HG03342 (cell line): ENCODE results near the gene BCAN.

Experiments used
- ATAC-seq: cut with Tn5 transposase; IDR thresholded peaks from one replicate; pipeline ENCODE4 v1.9.1; 2021; ENCODE audit warnings: mild to moderate bottlenecking, moderate library complexity; ENCODE audit not compliant: unreplicated experiment

BCAN gene

DNA sequence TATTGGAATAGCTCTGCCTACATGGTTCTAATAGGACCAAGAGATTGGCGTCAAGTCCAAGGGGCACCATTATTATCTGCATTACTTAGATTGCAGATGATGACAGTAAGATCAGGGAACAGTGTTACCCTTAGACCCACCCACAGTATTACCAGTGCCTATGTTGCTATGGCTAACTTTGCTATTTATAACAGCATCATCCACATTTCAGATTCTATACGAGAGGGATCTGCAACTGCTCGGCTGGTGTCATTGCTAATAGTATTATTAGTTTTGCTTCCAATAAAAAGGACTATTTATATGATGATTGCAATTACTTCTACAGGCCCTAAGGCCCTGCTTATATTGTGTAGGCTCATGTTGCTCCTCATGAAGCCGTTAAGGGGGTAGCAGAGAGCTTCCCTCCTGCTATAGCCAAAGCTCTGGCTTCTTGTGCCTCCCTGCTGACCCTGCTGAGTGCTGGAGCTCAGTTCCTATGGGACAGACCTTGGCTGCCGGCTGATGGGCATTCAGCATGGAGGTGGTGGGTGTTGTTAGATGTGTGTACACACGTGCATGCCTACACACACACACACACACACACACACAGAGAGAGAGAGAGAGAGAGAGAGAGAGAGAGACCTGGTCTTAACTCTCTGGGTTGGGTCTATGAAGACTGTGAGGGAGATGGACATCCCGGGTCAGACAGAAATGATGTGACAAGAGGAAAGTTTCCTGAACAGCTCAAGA, 1.3 kb downstream of the BCAN start:
- ATAC-seq, result no peak

DNA sequence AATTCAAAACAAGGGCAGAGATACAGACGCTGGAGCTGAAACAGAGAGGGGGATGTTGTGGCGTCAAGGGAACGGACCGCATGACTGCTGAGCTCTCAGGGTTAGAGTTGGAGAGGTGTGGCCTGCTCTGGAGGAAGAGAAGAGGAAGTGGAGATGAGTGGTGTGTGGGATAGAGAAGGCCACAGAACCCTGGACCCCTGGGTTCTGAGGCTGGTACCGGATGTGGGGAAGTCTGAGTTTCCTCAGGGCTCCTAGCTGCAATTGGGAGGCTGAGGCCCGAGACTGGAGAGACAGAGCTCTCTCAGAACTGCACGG, 1.8 kb downstream of the BCAN start:
- ATAC-seq, result no peak

DNA sequence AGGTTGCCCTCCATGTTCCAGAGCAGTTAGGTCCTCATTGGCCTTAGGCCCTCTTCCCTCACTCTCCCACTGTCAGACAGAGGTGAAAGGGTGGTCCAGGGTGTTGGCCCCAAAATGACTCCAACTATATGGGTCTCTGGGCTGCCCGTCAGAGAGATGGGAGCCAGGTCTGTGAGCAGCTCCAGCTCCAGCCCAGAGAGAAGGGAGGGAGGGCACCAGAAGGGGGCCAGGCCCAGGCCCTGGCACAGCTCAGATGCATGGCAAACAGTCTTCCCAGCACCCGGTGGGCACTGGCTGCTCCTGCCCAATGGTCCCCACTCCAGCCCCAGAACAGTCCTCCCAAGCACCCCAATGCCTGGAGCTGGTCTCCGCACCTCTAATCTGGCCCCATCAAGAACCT, 2.2 kb downstream of the BCAN start:
- ATAC-seq, result no peak

DNA sequence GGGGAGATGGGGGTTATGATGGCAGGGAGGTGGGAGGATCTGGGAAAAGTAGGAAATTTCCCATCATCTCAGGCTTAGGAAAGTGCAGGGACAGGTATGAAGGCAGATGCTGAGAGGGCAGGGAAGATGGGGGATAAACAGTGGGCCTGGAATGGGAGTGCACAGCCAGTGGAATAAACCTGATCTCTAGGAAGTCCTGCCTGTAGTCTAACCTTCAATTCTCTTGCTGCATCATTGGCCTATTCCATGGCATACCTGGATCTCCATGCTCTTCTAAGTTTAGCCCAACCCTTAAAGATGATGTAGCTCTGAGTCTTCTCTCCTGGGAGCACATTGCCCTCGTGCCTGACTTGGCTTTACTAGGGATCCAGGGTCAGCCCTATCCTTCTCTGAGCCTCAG, 2.7 kb downstream of the BCAN start:
- no peak for ATAC-seq

DNA sequence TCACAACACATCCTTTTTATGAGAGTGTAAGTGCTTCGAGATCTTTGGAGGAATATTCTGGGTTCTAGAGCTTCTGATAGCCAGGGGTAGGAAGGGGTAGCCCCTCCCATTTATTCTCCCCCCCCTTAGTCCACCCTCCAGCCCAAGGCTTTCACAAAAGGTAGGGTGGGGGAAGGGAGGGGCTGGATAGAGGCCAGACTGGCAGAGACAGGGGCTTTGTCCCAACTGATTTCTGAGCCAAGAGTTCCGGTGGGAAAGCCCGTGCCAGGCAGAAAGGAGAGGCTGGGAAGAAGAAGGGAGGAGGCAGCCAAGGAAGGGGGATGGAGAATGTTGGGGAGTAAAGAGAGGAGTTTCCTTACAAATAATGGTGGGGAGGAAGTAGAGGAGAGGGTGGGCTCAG, 3.1 kb downstream of the BCAN start:
- ATAC-seq, result no peak

- no peak for ATAC-seq
Observed at GRCh38 chr1:156645666-156646065, 3.7 kb downstream of the BCAN start.

- ATAC-seq, result no peak
Observed at GRCh38 chr1:156646738-156647211, 4.9 kb downstream of the BCAN start.

DNA sequence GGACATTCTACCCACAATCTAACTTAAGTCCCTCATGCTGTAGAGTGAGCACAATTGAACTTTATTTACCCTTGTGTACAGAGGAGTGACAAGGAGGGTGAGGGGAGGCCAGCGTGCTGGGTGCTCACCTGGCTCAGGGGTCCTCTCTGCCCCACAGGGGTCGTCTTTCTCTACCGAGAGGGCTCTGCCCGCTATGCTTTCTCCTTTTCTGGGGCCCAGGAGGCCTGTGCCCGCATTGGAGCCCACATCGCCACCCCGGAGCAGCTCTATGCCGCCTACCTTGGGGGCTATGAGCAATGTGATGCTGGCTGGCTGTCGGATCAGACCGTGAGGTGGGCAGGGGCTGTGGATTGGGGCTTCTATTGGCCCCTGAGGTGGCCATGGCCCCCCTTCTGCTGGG, 5.4 kb downstream of the BCAN start:
- no peak for ATAC-seq

DNA sequence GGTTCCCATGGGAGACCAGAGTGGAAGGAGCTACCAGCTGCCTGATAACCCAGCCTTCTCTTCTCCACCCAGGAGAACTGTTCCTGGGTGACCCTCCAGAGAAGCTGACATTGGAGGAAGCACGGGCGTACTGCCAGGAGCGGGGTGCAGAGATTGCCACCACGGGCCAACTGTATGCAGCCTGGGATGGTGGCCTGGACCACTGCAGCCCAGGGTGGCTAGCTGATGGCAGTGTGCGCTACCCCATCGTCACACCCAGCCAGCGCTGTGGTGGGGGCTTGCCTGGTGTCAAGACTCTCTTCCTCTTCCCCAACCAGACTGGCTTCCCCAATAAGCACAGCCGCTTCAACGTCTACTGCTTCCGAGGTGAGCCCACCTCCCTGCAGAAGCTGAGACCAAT, 6.6 kb downstream of the BCAN start:
- no peak for ATAC-seq

DNA sequence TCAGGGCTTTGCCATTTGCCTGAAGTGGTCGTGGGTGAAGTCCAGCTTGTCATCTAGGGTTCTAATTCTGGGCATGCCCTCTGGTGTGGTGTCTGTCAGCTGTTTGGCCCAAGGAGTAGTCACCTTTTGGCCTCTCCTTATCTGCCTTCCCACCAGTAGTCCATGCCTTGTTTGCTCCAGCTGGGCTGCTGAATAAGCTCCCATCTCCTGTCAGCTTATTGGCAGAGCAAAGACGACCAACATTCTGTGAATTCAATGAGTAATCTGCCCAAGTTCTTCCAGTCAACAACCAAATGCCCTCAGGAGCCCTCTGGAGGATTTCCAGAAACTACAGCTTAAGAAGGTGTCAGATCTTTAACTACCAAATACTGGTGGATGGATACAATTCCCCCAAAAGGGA, 7.0 kb downstream of the BCAN start:
- no peak for ATAC-seq

DNA sequence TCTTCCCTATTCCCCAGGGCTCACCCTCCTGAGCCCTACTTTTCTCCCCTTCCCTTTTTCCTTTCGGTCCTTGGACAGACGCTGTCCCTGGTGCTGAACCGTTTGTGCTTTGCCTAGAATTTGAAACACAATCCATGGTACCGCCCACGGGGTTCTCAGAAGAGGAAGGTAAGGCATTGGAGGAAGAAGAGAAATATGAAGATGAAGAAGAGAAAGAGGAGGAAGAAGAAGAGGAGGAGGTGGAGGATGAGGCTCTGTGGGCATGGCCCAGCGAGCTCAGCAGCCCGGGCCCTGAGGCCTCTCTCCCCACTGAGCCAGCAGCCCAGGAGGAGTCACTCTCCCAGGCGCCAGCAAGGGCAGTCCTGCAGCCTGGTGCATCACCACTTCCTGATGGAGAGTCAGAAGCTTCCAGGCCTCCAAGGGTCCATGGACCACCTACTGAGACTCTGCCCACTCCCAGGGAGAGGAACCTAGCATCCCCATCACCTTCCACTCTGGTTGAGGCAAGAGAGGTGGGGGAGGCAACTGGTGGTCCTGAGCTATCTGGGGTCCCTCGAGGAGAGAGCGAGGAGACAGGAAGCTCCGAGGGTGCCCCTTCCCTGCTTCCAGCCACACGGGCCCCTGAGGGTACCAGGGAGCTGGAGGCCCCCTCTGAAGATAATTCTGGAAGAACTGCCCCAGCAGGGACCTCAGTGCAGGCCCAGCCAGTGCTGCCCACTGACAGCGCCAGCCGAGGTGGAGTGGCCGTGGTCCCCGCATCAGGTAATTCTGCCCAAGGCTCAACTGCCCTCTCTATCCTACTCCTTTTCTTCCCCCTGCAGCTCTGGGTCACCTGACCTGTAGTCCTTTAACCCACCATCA, 10.4 kb downstream of the BCAN start:
- no peak for ATAC-seq

GRCh38 chr1:156652992-156653355, 11.1 kb downstream of the BCAN start:
- no peak for ATAC-seq

GRCh38 chr1:156654700-156655099, 12.8 kb downstream of the BCAN start:
- no peak for ATAC-seq

GRCh38 chr1:156655151-156655903, 13.4 kb downstream of the BCAN start:
- no peak for ATAC-seq

DNA sequence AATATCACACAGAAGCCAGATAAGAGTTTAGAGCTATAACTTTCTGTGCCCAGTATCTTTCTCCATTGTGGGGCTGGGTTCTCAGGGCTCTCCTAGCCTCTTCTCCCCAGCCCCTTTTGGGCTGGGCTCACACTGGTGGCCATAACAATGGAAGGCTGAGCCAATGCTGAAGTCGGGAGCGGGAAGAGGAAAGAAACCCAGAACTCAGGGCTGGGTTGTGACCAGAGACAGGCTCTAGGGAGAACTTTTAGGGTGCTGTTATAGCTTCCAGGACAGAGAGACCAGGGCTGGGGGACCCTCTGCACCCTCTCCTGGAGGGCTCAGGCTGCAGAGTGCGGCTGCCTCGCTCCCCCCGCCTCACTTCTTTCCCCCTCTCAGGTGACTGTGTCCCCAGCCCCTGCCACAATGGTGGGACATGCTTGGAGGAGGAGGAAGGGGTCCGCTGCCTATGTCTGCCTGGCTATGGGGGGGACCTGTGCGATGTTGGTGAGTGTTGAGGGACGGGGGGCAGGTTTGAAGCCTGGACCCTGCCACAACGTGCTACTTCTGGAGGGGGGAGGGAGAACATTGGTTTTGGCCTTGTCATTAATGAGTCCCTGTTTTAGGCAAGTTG, 14.1 kb downstream of the BCAN start:
- no peak for ATAC-seq

DNA sequence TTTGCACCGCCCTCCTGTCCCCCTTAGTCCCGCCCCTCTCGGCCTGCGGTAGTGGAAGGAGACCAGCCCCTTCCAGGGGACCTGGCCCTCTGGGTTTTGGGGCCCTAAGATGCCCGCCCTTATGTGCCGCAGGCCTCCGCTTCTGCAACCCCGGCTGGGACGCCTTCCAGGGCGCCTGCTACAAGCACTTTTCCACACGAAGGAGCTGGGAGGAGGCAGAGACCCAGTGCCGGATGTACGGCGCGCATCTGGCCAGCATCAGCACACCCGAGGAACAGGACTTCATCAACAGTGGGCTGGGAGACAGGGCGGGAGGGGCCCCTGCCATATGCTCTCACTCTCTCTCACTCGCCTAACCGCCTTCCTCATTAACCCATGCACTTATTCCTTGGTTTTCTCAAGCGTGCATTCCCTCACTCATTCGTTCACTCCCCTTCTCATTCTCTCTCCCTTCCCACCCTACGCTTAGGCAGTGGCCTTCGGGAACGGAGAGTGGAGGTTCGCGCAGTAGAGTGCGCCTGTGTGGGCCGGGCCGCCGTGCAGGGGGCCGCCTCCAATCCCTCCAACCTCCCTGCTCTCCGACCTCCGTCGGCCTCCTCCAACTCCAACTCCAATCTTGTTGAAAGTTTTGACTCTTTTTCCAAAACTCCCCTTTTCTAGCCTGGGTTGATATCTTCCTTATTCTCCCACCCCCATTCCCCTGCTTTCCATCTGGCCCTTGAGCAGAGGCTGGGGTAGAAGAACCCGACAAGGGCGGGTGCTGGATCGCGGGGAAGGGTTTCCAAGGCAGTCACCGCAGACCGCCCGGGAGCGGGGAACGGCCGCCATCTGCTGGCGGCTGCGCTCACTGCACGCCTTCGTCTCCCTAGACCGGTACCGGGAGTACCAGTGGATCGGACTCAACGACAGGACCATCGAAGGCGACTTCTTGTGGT, 15.2 kb downstream of the BCAN start:
- no peak for ATAC-seq

- no peak for ATAC-seq
Observed at GRCh38 chr1:156657741-156658319, 15.9 kb downstream of the BCAN start.

DNA sequence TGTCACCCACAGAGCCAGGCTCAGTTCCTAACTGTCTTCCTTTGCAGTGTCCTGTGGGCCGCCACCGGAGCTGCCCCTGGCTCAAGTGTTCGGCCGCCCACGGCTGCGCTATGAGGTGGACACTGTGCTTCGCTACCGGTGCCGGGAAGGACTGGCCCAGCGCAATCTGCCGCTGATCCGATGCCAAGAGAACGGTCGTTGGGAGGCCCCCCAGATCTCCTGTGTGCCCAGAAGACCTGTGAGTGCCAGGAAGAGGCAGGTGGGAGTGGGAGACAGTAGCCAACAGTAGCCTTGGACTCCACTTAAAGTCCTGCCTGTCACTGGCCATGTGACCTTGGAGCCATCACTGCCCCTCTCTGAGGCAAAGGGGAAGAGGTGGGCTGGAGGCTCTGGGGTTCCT, 16.6 kb downstream of the BCAN start:
- ATAC-seq, result no peak

GRCh38 chr1:156658945-156659574, 17.1 kb downstream of the BCAN start:
- ATAC-seq, result no peak

DNA sequence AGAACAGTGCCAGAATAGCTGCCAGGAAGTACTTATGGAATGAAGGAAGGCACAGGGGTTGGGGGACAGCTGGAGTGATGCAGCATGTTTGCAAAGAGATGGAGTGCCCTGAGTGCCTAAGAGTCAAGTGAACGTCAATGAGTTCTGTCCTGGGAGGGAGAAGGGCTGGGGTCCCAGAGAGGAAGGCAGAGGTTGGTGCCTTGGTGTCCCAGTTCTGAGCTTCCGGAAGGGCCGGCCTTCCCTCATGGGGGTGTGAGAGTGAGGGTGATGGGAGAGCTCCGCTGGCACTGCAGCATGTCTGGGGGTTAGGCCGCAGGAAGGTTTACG, 17.7 kb downstream of the BCAN start:
- no peak for ATAC-seq
